Neural progenitor cell (in vitro differentiated cells): ENCODE measurements around the gene KIAA1191. TPM values are rescaled to one million over a fixed set of nuclear protein-coding genes. Genes with fewer than 3 reads are reported as not detected.

Experiments used
- DNase-seq: peaks from one replicate; pipeline ENCODE4 v3.0.0-alpha.2; 2016; ENCODE audit warnings: low spot score
- H2AFZ ChIP-seq: fragments of 200-600 bp; sonication (generic); replicated peaks from 2 replicates; pipeline ENCODE4 v1.6.1; 2016; ENCODE audit warnings: antibody characterized with exemption
- H3F3A ChIP-seq: fragments of 200-600 bp; sonication (generic); 2 replicates; pipeline ENCODE4 v1.6.1; 2016; ENCODE audit warnings: antibody characterized with exemption, low read depth
- H3K27ac ChIP-seq: fragments of 200-600 bp; sonication (generic); 2 replicates; pipeline ENCODE4 v1.5.1; 2016; ENCODE audit warnings: mild to moderate bottlenecking
- H3K27me3 ChIP-seq: fragments of 200-600 bp; sonication (generic); 2 replicates; pipeline ENCODE4 v1.6.1; 2016; ENCODE audit warnings: mild to moderate bottlenecking, moderate library complexity
- H3K36me3 ChIP-seq: fragments of 200-600 bp; sonication (generic); 2 replicates; pipeline ENCODE4 v1.5.1; 2016
- H3K4me1 ChIP-seq: fragments of 200-600 bp; sonication (generic); 2 replicates; pipeline ENCODE4 v1.6.1; 2016; ENCODE audit warnings: mixed run types
- H3K4me2 ChIP-seq: fragments of 200-600 bp; sonication (generic); 2 replicates; pipeline ENCODE4 v1.6.1; 2016
- H3K4me3 ChIP-seq: fragments of 200-600 bp; sonication (generic); 2 replicates; pipeline ENCODE4 v1.5.1; 2016
- H3K79me2 ChIP-seq: fragments of 200-600 bp; sonication (generic); 2 replicates; pipeline ENCODE4 v1.6.1; 2016; ENCODE audit warnings: low read depth
- H3K9ac ChIP-seq: fragments of 200-600 bp; sonication (generic); 2 replicates; pipeline ENCODE4 v1.6.1; 2016
- H3K9me3 ChIP-seq: fragments of 200-600 bp; sonication (generic); 2 replicates; pipeline ENCODE4 v1.5.1; 2016; ENCODE audit warnings: low read depth
- H4K20me1 ChIP-seq: fragments of 200-600 bp; sonication (generic); 2 replicates; pipeline ENCODE4 v1.6.1; 2016; ENCODE audit warnings: low read depth
- H3K27ac Mint-ChIP-seq: 3 replicates; pipeline ENCODE4 v1.8.0; 2021; ENCODE audit warnings: mixed read lengths
- H3K27me3 Mint-ChIP-seq: 2 replicates; pipeline ENCODE4 v1.8.0; 2022; ENCODE audit warnings: low read depth, mild to moderate bottlenecking, inconsistent platforms, moderate library complexity, mixed read lengths; ENCODE audit not compliant: insufficient read depth
- H3K36me3 Mint-ChIP-seq: 3 replicates; pipeline ENCODE4 v1.8.0; 2021; ENCODE audit warnings: mixed read lengths
- H3K4me1 Mint-ChIP-seq: 3 replicates; pipeline ENCODE4 v1.8.0; 2021; ENCODE audit warnings: mixed read lengths
- H3K4me3 Mint-ChIP-seq: 3 replicates; pipeline ENCODE4 v1.8.0; 2021; ENCODE audit warnings: mild to moderate bottlenecking, moderate library complexity, mixed read lengths
- H3K9me3 Mint-ChIP-seq: 3 replicates; pipeline ENCODE4 v1.8.0; 2020; ENCODE audit warnings: mixed read lengths
- EZH2 ChIP-seq: fragments of 200-600 bp; sonication (generic); IDR thresholded peaks from 2 replicates; pipeline ENCODE4 v1.6.1; 2017; ENCODE audit warnings: antibody characterized with exemption, mild to moderate bottlenecking, moderate library complexity
- EZH2phosphoT487 ChIP-seq: fragments of 200-600 bp; sonication (generic); IDR thresholded peaks from 2 replicates; pipeline ENCODE4 v1.6.1; 2017; ENCODE audit warnings: antibody characterized with exemption
- total RNA-seq: library from RNA; depleted of rRNA; stranded (reverse); fragments of >200 nt; gene quantifications from 2 replicates; pipeline ENCODE4 v1.2.3, GENCODE V29; 2015; ENCODE audit warnings: low replicate concordance
- TF ChIP-seq, protein P1 (sequence below): fragments of 200-600 bp; sonication (generic); IDR thresholded peaks from 2 replicates; pipeline ENCODE4 v1.5.1; 2017; ENCODE audit warnings: antibody characterized with exemption, mild to moderate bottlenecking

Gene KIAA1191
- total RNA-seq, 1 donor from 2014 or later: 116 TPM

DNA sequence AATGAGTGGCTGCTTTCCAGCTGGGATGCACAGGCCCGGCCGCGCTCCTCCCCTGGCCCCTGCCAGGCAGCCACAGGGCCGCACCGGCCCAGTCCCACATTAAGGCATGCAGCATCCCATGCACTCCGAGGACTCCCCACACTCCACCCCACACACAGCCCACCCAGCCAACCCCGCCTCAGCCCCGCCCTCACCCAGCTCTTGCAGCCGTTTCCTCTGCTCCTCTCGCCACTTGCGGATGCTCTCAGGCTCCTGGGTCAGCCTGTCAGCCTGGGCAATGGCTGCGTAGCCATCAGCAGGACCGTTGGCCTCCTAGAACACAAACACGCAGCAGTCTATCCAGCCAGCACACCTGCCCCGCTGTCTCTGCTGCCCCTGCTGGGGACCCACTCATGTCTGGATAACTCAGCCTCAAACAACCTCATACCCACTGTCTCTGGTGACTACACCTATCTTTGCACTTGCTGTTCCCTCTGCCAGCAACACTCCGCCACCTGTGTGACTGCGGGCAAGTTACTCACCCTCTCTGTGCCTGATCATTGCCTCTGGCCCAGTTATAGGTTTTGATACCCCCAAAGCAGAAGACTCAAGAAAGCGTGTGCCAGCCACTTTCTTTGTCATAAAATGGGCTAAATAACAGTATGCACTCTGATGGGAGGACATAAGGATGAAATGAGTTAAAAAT is 36.3 kb upstream of the KIAA1191 start:
- Histone ChIP-seq H4K20me1 (no peaks in the 10 kb centered on the region), H3K79me2 (no peaks in the 10 kb centered on the region), H3K27me3 (no peaks in the 10 kb centered on the region), H3F3A (no peaks in the 10 kb centered on the region), H3K9me3 (no peaks in the 10 kb centered on the region), H3K36me3 (no peaks in the 10 kb centered on the region), H2AFZ (no peak overlapping the region), H3K4me2 (no peak overlapping the region), H3K27ac (no peak overlapping the region), H3K4me3 (no peak overlapping the region), H3K4me1 (no peaks in the 10 kb centered on the region), H3K9ac (no peak overlapping the region)
- H3K4me1 Mint-ChIP-seq: peaks cover 2% of the 10 kb centered on the region
- peak overlapping the region; percentile 58 for H3K4me3 Mint-ChIP-seq
- H3K9me3 Mint-ChIP-seq: no peaks in the 10 kb centered on the region
- no peaks in the 10 kb centered on the region for H3K36me3 Mint-ChIP-seq
- no peak for TF ChIP-seq EZH2phosphoT487
- TF ChIP-seq EZH2: no peak
- TF ChIP-seq, protein P1, sequence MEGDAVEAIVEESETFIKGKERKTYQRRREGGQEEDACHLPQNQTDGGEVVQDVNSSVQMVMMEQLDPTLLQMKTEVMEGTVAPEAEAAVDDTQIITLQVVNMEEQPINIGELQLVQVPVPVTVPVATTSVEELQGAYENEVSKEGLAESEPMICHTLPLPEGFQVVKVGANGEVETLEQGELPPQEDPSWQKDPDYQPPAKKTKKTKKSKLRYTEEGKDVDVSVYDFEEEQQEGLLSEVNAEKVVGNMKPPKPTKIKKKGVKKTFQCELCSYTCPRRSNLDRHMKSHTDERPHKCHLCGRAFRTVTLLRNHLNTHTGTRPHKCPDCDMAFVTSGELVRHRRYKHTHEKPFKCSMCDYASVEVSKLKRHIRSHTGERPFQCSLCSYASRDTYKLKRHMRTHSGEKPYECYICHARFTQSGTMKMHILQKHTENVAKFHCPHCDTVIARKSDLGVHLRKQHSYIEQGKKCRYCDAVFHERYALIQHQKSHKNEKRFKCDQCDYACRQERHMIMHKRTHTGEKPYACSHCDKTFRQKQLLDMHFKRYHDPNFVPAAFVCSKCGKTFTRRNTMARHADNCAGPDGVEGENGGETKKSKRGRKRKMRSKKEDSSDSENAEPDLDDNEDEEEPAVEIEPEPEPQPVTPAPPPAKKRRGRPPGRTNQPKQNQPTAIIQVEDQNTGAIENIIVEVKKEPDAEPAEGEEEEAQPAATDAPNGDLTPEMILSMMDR: no peak
- peak overlapping the region; percentile 72 for H3K27ac Mint-ChIP-seq
- peaks cover 5% of the 10 kb centered on the region for H3K27me3 Mint-ChIP-seq
- DNase-seq: no peak

- Histone ChIP-seq H3K27ac (no peak overlapping the region), H3K36me3 (no peaks in the 10 kb centered on the region), H3K9me3 (no peaks in the 10 kb centered on the region), H3K4me1 (no peaks in the 10 kb centered on the region), H3K27me3 (no peaks in the 10 kb centered on the region), H4K20me1 (no peaks in the 10 kb centered on the region), H3K9ac (no peak overlapping the region), H2AFZ (no peak overlapping the region), H3F3A (no peaks in the 10 kb centered on the region), H3K4me2 (no peak overlapping the region), H3K79me2 (no peaks in the 10 kb centered on the region), H3K4me3 (no peak overlapping the region)
- TF ChIP-seq, protein P1: no peak
- TF ChIP-seq EZH2 (no peak), EZH2phosphoT487 (no peak)
- Mint-ChIP-seq H3K4me1 (no peaks in the 10 kb centered on the region), H3K36me3 (peaks cover 2% of the 10 kb centered on the region), H3K27ac (no peak overlapping the region), H3K4me3 (no peak overlapping the region), H3K27me3 (peaks cover 5% of the 10 kb centered on the region), H3K9me3 (no peaks in the 10 kb centered on the region)
- DNase-seq: no peak
Observed at GRCh38 chr5:176396330-176396729, 34.8 kb upstream of the KIAA1191 start.

DNA sequence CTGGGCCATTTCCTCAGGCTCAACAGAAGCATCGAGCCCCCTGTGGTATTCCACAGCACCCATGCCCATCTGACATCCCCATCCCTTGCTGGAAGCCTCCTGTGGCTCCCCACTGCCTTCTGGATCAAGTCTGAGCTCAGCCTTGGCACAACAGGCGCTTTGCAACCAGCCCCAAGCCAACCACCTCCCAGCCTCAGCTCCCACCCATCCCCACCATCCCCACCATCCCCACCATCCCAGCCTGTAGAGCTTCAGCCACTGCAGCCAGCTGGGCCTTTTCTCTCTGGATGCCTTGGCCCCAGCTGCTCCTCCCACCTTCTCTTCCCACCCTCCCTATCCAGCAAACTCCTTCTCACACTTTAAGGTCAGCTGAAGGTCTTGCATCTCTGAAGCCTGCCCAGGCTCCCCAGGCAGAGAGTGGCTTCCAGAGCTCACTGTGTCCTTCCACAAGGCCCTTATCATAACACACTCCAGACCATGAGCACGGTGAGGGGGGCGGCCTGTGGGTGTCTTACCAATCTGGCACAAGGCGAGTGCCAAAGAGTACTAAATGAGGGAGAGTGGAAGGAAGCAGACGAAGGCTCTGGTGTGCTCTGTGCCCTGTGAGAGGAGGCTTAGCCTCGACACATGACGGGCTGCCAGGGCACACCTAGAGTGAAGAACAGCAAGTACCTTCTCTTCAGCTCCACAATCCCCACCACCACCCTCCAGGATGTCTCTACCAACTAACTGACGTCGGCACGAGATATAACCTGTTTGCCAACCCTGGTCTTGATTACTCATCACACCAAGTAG is 33.5 kb upstream of the KIAA1191 start:
- H2AFZ ChIP-seq: no peak overlapping the region
- no peak for DNase-seq
- Mint-ChIP-seq H3K9me3 (no peaks in the 10 kb centered on the region), H3K36me3 (peaks cover 2% of the 10 kb centered on the region), H3K27me3 (peaks cover 5% of the 10 kb centered on the region), H3K4me1 (no peaks in the 10 kb centered on the region), H3K4me3 (no peak overlapping the region), H3K27ac (no peak overlapping the region)
- H3K36me3 ChIP-seq: no peaks in the 10 kb centered on the region
- no peak overlapping the region for H3K27ac ChIP-seq
- H3K9ac ChIP-seq: no peak overlapping the region
- H3K4me3 ChIP-seq: no peak overlapping the region
- no peaks in the 10 kb centered on the region for H4K20me1 ChIP-seq
- TF ChIP-seq EZH2phosphoT487 (no peak), EZH2 (no peak)
- TF ChIP-seq, protein P1: no peak
- H3K4me1 ChIP-seq: no peaks in the 10 kb centered on the region
- H3K9me3 ChIP-seq: no peaks in the 10 kb centered on the region
- H3K4me2 ChIP-seq: no peak overlapping the region
- H3K27me3 ChIP-seq: no peaks in the 10 kb centered on the region
- H3K79me2 ChIP-seq: peaks cover 7% of the 10 kb centered on the region
- H3F3A ChIP-seq: no peaks in the 10 kb centered on the region
